MCF 10A (cell line): ENCODE results near the gene RALGAPA1. TPM values are rescaled to one million over a fixed set of nuclear protein-coding genes. Genes with fewer than 3 reads are reported as not detected.
"Not testable (repeated sequence)": the region's sequence is repeated elsewhere in the genome, so short reads cannot be mapped to it uniquely, and the experiment has no call there.

ENCODE experiments used
- BruUV-seq: library from RNA; stranded (reverse); fragments of 400-500 nt; replicated peaks from 2 replicates; lab custom pipeline; 2021; lab: Mats Ljungman, UMichigan
- CTCF ChIA-PET: fragments of 300-600 bp; sonication (Branson Sonifier 250); formaldehyde crosslinking; extraction: SDS; loops from one replicate; lab custom pipeline; 2021; ENCODE audit warnings: antibody characterized with exemption, inconsistent platforms; lab: Yijun Ruan, JAX
- POLR2A ChIA-PET: fragments of 300-600, 350-650 bp; sonication (Branson Sonifier 250); formaldehyde crosslinking; extraction: SDS; loops from one replicate; lab custom pipeline; 2020; ENCODE audit warnings: antibody characterized with exemption, inconsistent platforms; lab: Yijun Ruan, JAX
- DNase-seq: peaks from one replicate; pipeline ENCODE4 v3.0.0-alpha.2; 2018; ENCODE audit not compliant: unreplicated experiment
- H3K27ac Mint-ChIP-seq: one replicate; pipeline ENCODE4 v1.8.0; 2022; ENCODE audit warnings: mild to moderate bottlenecking, low read depth, mixed read lengths; ENCODE audit not compliant: unreplicated experiment
- H3K27me3 Mint-ChIP-seq: one replicate; pipeline ENCODE4 v1.8.0; 2022; ENCODE audit warnings: mixed read lengths; ENCODE audit not compliant: insufficient read depth, unreplicated experiment
- H3K36me3 Mint-ChIP-seq: one replicate; pipeline ENCODE4 v1.8.0; 2022; ENCODE audit warnings: mild to moderate bottlenecking, moderate library complexity, mixed read lengths; ENCODE audit not compliant: insufficient read depth, unreplicated experiment
- H3K4me1 Mint-ChIP-seq: one replicate; pipeline ENCODE4 v1.8.0; 2022; ENCODE audit warnings: mixed read lengths; ENCODE audit not compliant: insufficient read depth, unreplicated experiment
- H3K4me3 Mint-ChIP-seq: one replicate; pipeline ENCODE4 v1.8.0; 2022; ENCODE audit warnings: mild to moderate bottlenecking, moderate library complexity, mixed read lengths; ENCODE audit not compliant: unreplicated experiment
- H3K9me3 Mint-ChIP-seq: one replicate; pipeline ENCODE4 v1.8.0; 2022; ENCODE audit warnings: mixed read lengths; ENCODE audit not compliant: unreplicated experiment
- intact Hi-C: fragments of 100-400 bp; cut with micrococcal nuclease; formaldehyde crosslinking; loops from 2 replicates; pipeline ENCODE4 v1.14.1; 2022
- total RNA-seq: library from RNA; stranded (reverse); gene quantifications from 2 replicates; pipeline ENCODE4 v1.2.3, GENCODE V29; 2022
- TF ChIP-seq, protein P1 (sequence below): fragments of 200-600 bp; IDR thresholded peaks from one replicate; pipeline ENCODE4 v1.8.0; 2022; ENCODE audit warnings: antibody characterized with exemption, mild to moderate bottlenecking; ENCODE audit not compliant: unreplicated experiment

Gene RALGAPA1
- total RNA-seq, 1 experiment from 2014 or later, result 52.3 TPM

DNA sequence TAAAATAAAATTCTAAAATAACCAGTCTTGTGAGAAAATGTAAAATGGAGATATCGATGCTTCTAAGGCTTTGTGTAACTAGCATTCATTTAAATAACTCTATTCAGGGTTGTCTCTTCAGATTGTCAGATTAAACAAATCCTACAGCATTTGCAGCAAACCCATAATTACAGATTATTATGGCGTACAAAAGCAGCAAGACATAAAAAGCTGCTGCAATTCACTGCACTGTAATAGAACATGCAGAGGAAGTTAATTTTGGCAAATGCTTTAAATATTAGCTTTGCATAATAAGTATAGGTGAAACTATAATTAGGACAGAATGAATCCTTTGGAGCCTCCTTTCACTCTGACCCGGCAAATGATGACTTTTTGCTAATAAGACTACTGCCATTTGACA lies 176.8 kb downstream of the RALGAPA1 start:
- POLR2A ChIA-PET, result interaction anchor here (0.6 kb wide), 1 partner anchor 25 kb away, joined by 3 read pairs; no protein-coding TSS in a partner anchor
- no peak for DNase-seq
- CTCF ChIA-PET, result interaction anchor here (0.6 to 0.8 kb wide), 2 partner anchors 193 to 1961 kb away, joined by 3 to 4 read pairs; no protein-coding TSS in a partner anchor
- no peaks in the 10 kb centered on the region for H3K9me3 Mint-ChIP-seq
- no TSS peak for BruUV-seq
- H3K4me3 Mint-ChIP-seq, result no peak overlapping the region
- H3K36me3 Mint-ChIP-seq, result peaks cover 39% of the 10 kb centered on the region
- no peaks in the 10 kb centered on the region for H3K27me3 Mint-ChIP-seq
- H3K27ac Mint-ChIP-seq, result no peak overlapping the region
- H3K4me1 Mint-ChIP-seq, result peaks cover 4% of the 10 kb centered on the region
- intact Hi-C loops, result no loop called here
- TF ChIP-seq, protein P1, sequence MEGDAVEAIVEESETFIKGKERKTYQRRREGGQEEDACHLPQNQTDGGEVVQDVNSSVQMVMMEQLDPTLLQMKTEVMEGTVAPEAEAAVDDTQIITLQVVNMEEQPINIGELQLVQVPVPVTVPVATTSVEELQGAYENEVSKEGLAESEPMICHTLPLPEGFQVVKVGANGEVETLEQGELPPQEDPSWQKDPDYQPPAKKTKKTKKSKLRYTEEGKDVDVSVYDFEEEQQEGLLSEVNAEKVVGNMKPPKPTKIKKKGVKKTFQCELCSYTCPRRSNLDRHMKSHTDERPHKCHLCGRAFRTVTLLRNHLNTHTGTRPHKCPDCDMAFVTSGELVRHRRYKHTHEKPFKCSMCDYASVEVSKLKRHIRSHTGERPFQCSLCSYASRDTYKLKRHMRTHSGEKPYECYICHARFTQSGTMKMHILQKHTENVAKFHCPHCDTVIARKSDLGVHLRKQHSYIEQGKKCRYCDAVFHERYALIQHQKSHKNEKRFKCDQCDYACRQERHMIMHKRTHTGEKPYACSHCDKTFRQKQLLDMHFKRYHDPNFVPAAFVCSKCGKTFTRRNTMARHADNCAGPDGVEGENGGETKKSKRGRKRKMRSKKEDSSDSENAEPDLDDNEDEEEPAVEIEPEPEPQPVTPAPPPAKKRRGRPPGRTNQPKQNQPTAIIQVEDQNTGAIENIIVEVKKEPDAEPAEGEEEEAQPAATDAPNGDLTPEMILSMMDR, result no peak

DNA sequence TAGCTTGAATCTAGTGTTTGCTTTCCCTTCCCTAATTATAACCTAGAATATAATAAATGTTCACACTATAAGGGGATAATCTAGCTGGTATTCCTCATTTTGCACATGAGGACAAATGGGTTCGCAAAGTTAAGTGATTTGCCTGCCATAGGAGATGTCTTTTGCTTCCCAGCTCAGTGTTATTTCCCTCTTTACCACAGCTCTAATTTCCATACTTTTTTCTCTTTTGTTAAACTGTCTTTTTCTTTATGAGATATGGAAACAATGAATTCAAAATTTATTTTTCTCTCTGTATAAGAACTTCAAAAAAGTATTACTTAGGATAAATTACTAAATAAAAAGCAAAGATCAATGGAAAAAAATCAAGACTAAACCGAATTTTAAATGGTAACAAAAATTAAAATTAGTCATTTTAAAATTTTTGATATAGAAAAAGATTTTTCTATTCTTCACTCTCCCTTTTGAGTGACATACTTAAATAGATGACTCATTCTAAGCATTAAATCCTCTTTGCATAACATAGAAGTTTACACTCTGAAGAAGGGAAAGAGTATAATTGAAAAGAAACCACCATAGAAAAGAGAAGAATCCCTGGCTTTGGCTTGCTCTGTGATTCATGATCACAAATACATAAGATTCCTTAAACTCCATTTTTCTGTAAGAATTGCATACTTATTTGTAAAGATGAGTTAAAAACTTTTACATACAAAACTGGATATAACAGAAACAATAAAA lies 177.9 kb downstream of the RALGAPA1 start:
- Mint-ChIP-seq H3K27me3 (no peaks in the 10 kb centered on the region), H3K27ac (no peak overlapping the region), H3K9me3 (no peaks in the 10 kb centered on the region), H3K36me3 (peaks cover 43% of the 10 kb centered on the region), H3K4me3 (no peak overlapping the region), H3K4me1 (peaks cover 4% of the 10 kb centered on the region)
- ChIA-PET CTCF (interaction anchor here (0.6 to 1.2 kb wide), 3 partner anchors 132 to 192 kb away, joined by 3 read pairs; no protein-coding TSS in a partner anchor), POLR2A (no interaction called here)
- TF ChIP-seq, protein P1, result no peak
- no peak for DNase-seq
- intact Hi-C loops, result no loop called here
- BruUV-seq, result no TSS peak

DNA sequence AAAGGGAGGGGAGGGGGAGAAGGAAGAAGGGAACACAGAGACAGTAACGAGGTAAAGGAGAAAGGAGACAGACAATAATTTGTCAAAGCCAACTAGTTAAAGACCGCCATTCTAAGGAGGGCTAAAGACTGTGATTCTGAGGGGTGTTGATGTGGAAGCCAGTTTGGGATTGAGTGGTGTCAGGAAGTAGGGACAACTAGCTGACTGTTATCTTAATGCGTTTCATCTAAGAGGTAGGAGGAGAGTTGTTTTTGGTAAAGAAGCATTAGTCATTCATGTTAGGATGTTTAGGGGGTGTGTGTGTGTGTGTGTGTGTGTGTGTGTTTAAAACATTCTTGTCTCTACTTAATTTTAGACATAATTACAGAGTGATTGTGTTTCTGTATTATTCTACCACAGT lies 180.1 kb downstream of the RALGAPA1 start:
- intact Hi-C loops, result no loop called here
- no TSS peak for BruUV-seq
- CTCF ChIA-PET, result interaction anchor here (0.9 kb wide), 1 partner anchor 12 kb away, joined by 6 read pairs; no protein-coding TSS in a partner anchor
- Mint-ChIP-seq H3K4me3 (no peak overlapping the region), H3K36me3 (peaks cover 30% of the 10 kb centered on the region), H3K27ac (no peak overlapping the region), H3K27me3 (no peaks in the 10 kb centered on the region), H3K4me1 (peaks cover 4% of the 10 kb centered on the region), H3K9me3 (no peaks in the 10 kb centered on the region)
- DNase-seq, result no peak
- TF ChIP-seq, protein P1, result no peak
- POLR2A ChIA-PET, result no interaction called here

DNA sequence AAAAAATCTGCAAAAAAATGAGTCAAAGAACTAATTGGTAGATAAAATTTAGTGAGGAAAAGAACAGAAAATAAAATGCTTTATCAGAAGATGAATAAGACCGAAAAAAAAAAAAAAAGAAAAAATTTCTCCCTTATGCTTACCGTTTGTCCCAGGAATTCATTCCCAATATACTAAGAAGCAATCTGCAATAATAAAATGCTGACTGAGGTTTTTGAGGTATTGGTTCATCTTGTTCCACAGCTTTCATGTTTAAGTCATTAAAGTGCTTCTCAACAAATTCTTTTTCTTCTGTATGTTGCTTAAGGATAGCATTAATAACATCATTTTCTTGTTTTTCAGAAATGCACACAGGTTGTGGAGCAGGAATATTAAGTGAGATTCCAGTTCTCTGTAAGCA lies 182.1 kb downstream of the RALGAPA1 start:
- H3K4me3 Mint-ChIP-seq, H3K4me1 Mint-ChIP-seq, intact Hi-C loops, CTCF ChIA-PET, H3K9me3 Mint-ChIP-seq, DNase-seq, H3K27ac Mint-ChIP-seq, POLR2A ChIA-PET, BruUV-seq, H3K27me3 Mint-ChIP-seq: not testable (repeated sequence)
- H3K36me3 Mint-ChIP-seq, result peaks cover 43% of the 10 kb centered on the region

DNA sequence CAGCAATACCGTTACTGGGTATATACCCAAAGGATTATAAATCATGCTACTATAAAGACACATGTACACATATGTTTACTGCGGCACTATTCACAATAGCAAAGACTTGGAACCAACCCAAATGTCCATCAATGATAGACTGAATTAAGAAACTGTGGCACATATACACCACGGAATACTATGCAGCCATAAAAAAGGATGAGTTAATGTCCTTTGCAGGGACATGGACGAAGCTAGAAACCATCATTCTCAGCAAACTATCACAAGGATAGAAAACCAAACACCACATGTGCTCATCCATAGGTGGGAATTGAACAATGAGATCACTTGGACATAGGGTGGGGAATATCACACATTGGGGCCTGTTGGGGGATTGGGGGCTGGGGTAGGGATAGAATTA lies 187.1 kb downstream of the RALGAPA1 start:
- CTCF ChIA-PET, result not testable (repeated sequence)

DNA sequence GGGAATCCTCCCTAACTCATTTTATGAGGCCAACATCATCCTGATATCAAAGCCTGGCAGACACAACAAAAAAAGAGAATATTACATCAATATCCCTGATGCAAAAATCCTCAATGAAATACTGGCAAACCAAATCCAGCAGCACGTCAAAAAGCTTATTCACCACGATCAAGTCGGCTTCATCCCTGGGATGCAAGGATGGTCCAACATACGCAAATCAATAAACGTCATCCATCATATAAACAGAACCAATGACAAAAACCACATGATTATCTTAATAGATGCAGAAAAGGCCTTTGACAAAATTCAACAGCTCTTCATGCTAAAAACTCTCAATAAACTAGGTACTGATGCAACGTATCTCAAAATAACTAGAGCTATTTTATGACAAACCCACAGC lies 189.1 kb downstream of the RALGAPA1 start:
- H3K27ac Mint-ChIP-seq, CTCF ChIA-PET, H3K4me1 Mint-ChIP-seq, H3K27me3 Mint-ChIP-seq, DNase-seq, H3K9me3 Mint-ChIP-seq, H3K4me3 Mint-ChIP-seq, intact Hi-C loops, BruUV-seq: not testable (repeated sequence)
- H3K36me3 Mint-ChIP-seq, result peaks cover 49% of the 10 kb centered on the region
- POLR2A ChIA-PET, result interaction anchor here (0.6 kb wide), 1 partner anchor 674 kb away, joined by 3 read pairs; no protein-coding TSS in a partner anchor

More for the DNA sequence above, 187.1 kb downstream of the RALGAPA1 start:
- H3K27ac Mint-ChIP-seq, BruUV-seq, H3K4me3 Mint-ChIP-seq, H3K4me1 Mint-ChIP-seq, H3K9me3 Mint-ChIP-seq, DNase-seq, intact Hi-C loops, POLR2A ChIA-PET, H3K27me3 Mint-ChIP-seq: not testable (repeated sequence)
- peaks cover 41% of the 10 kb centered on the region for H3K36me3 Mint-ChIP-seq

DNA sequence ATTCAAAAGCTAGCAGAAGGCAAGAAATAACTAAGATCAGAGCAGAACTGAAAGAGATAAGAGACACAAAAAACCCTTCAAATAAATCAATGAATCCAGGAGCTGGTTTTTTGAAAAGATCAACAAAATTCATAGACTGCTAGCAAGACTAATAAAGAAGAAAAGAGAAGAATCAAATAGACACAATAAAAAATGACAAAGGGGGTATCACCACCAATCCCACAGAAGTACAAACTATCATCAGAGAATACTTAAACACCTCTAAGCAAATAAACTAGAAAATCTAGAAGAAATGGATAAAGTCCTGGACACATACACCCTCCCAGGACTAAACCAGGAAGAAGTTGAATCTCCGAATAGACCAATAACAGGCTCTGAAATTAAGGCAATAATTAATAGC lies 189.6 kb downstream of the RALGAPA1 start:
- H3K27ac Mint-ChIP-seq, BruUV-seq, POLR2A ChIA-PET: not testable (repeated sequence)

More for the DNA sequence above, 189.6 kb downstream of the RALGAPA1 start:
- DNase-seq, H3K4me1 Mint-ChIP-seq, H3K9me3 Mint-ChIP-seq, intact Hi-C loops, CTCF ChIA-PET, H3K27me3 Mint-ChIP-seq, H3K4me3 Mint-ChIP-seq: not testable (repeated sequence)
- peaks cover 44% of the 10 kb centered on the region for H3K36me3 Mint-ChIP-seq
